SK-N-SH treated with all-trans-retinoic acid at 6 μM for 48 hours (cell line): ENCODE results near the gene CBX1.

Source experiments
- ATAC-seq: fragments of 200-7000 bp; cut with Tn5 transposase; 3 replicates; pipeline ENCODE4 v1.9.1; 2020; ENCODE audit warnings: mild to moderate bottlenecking, moderate library complexity
- BACH2 ChIP-seq: fragments of 250-450 bp; sonication (Bioruptor Pico); IDR thresholded peaks from 2 replicates; pipeline ENCODE4 v1.9.0; 2021; ENCODE audit warnings: mild to moderate bottlenecking, borderline replicate concordance
- CSDC2 ChIP-seq: fragments of 250-450 bp; sonication (Bioruptor Pico); IDR thresholded peaks from 2 replicates; pipeline ENCODE4 v1.5.0; 2020; ENCODE audit warnings: mild to moderate bottlenecking, moderate library complexity
- ESRRG ChIP-seq: fragments of 250-450 bp; sonication (Bioruptor Pico); IDR thresholded peaks from 2 replicates; pipeline ENCODE4 v1.6.1; 2021; ENCODE audit warnings: mild to moderate bottlenecking
- GLIS3 ChIP-seq: fragments of 250-450 bp; sonication (Bioruptor Pico); IDR thresholded peaks from 2 replicates; pipeline ENCODE4 v1.5.0; 2020; ENCODE audit warnings: mild to moderate bottlenecking, moderate library complexity
- ISL1 ChIP-seq: fragments of 250-450 bp; sonication (Bioruptor Pico); IDR thresholded peaks from 2 replicates; pipeline ENCODE4 v2.1.2; 2022; ENCODE audit warnings: mild to moderate bottlenecking, moderate library complexity
- OSR1 ChIP-seq: fragments of 250-450 bp; sonication (Bioruptor Pico); IDR thresholded peaks from 2 replicates; pipeline ENCODE4 v1.8.0; 2022; ENCODE audit warnings: moderate library complexity, mild to moderate bottlenecking, inconsistent platforms
- PPARA ChIP-seq: fragments of 250-450 bp; sonication (Bioruptor Pico); IDR thresholded peaks from 2 replicates; pipeline ENCODE4 v1.5.0; 2020; ENCODE audit warnings: mild to moderate bottlenecking, borderline replicate concordance
- RARB ChIP-seq: fragments of 250-450 bp; sonication (Bioruptor Pico); IDR thresholded peaks from 2 replicates; pipeline ENCODE4 v1.8.0; 2021; ENCODE audit warnings: mild to moderate bottlenecking, moderate library complexity
- SNAI2 ChIP-seq: fragments of 250-450 bp; sonication (Bioruptor Pico); IDR thresholded peaks from 2 replicates; pipeline ENCODE4 v1.5.0; 2020; ENCODE audit warnings: mild to moderate bottlenecking, moderate library complexity
- TCF4 ChIP-seq: fragments of 250-450 bp; sonication (Bioruptor Pico); IDR thresholded peaks from 2 replicates; pipeline ENCODE4 v1.8.0; 2021; ENCODE audit warnings: mild to moderate bottlenecking, moderate library complexity, borderline replicate concordance
- TOX ChIP-seq: fragments of 250-450 bp; sonication (Bioruptor Pico); IDR thresholded peaks from 2 replicates; pipeline ENCODE4 v1.8.0; 2021; ENCODE audit warnings: mild to moderate bottlenecking, moderate library complexity, borderline replicate concordance
- ZC3H10 ChIP-seq: fragments of 250-450 bp; sonication (Bioruptor Pico); IDR thresholded peaks from 2 replicates; pipeline ENCODE4 v1.5.1; 2021; ENCODE audit warnings: mild to moderate bottlenecking, moderate library complexity
- ZFP3 ChIP-seq: fragments of 250-450 bp; sonication (Bioruptor Pico); IDR thresholded peaks from 2 replicates; pipeline ENCODE4 v1.5.0; 2020; ENCODE audit warnings: mild to moderate bottlenecking, moderate library complexity
- ZFP30 ChIP-seq: fragments of 450-650 bp; formaldehyde crosslinking; IDR thresholded peaks from 2 replicates; pipeline ENCODE4 v1.5.0; 2022; ENCODE audit warnings: mild to moderate bottlenecking, moderate library complexity
- ZNF565 ChIP-seq: fragments of 450-650 bp; formaldehyde crosslinking; conservative IDR thresholded peaks from 2 replicates; pipeline ENCODE4 v1.5.0; 2020; ENCODE audit warnings: low read depth, mild to moderate bottlenecking, moderate library complexity
- ZNF70 ChIP-seq: fragments of 450-650 bp; formaldehyde crosslinking; IDR thresholded peaks from 2 replicates; pipeline ENCODE4 v1.5.0; 2020; ENCODE audit warnings: mild to moderate bottlenecking, moderate library complexity
- ZNF8 ChIP-seq: fragments of 450-650 bp; formaldehyde crosslinking; IDR thresholded peaks from 2 replicates; pipeline ENCODE4 v1.5.0; 2020; ENCODE audit warnings: mild to moderate bottlenecking, moderate library complexity
- TF ChIP-seq, protein P1 (sequence below): fragments of 250-450 bp; sonication (Bioruptor Pico); IDR thresholded peaks from 2 replicates; pipeline ENCODE4 v1.5.1; 2020; ENCODE audit warnings: low read depth, mild to moderate bottlenecking, moderate library complexity
- TF ChIP-seq, protein P2 (sequence below): fragments of 250-450 bp; sonication (Bioruptor Pico); IDR thresholded peaks from 2 replicates; pipeline ENCODE4 v1.8.0; 2020; ENCODE audit warnings: mild to moderate bottlenecking, moderate library complexity, borderline replicate concordance
- TF ChIP-seq, protein P3 (sequence below): fragments of 250-450 bp; sonication (Bioruptor Pico); IDR thresholded peaks from 2 replicates; pipeline ENCODE4 v1.8.0; 2021; ENCODE audit warnings: low read depth, mild to moderate bottlenecking, moderate library complexity, borderline replicate concordance
- TF ChIP-seq, protein P4 (sequence below): fragments of 250-450 bp; sonication (Bioruptor Pico); IDR thresholded peaks from 2 replicates; pipeline ENCODE4 v1.5.1; 2021; ENCODE audit warnings: mild to moderate bottlenecking, moderate library complexity
- TF ChIP-seq, protein P5 (sequence below): fragments of 250-450 bp; sonication (Bioruptor Pico); IDR thresholded peaks from 2 replicates; pipeline ENCODE4 v1.5.0; 2020; ENCODE audit warnings: mild to moderate bottlenecking, moderate library complexity

The CBX1 gene

DNA sequence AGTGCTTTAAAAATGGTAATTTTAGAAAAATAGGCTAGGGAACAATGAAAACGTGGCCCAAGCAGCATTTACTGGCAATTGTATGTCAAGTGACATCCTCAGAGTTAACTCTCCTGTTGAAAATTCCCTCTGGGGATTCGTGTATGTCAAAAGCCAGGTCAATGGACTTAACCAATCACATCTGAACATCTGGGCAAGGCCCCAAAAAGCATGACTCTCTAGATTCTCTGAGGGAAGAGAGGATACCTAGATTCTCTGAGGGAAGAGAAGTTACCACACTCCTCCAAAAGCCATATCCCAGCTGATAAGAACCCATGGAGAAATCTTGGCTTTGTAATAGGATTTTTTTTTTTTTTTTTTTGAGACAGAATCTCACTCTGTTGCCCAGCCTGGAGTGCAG lies 29.6 kb downstream of the CBX1 start:
- TF ChIP-seq, protein P1, sequence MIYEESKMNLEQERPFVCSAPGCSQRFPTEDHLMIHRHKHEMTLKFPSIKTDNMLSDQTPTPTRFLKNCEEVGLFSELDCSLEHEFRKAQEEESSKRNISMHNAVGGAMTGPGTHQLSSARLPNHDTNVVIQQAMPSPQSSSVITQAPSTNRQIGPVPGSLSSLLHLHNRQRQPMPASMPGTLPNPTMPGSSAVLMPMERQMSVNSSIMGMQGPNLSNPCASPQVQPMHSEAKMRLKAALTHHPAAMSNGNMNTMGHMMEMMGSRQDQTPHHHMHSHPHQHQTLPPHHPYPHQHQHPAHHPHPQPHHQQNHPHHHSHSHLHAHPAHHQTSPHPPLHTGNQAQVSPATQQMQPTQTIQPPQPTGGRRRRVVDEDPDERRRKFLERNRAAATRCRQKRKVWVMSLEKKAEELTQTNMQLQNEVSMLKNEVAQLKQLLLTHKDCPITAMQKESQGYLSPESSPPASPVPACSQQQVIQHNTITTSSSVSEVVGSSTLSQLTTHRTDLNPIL (CRISPR knock-in tag): no peak
- TF ChIP-seq RARB (CRISPR knock-in tag) (no peak), TCF4 (CRISPR knock-in tag) (no peak), ZFP3 (no peak), CSDC2 (CRISPR knock-in tag) (no peak), ZFP30 (no peak), GLIS3 (CRISPR knock-in tag) (no peak), ISL1 (CRISPR knock-in tag) (no peak), SNAI2 (CRISPR knock-in tag) (no peak), ZC3H10 (CRISPR knock-in tag) (no peak), PPARA (CRISPR knock-in tag) (no peak), ZNF565 (CRISPR knock-in tag) (no peak), ESRRG (CRISPR knock-in tag) (no peak), ZNF70 (CRISPR knock-in tag) (no peak)
- TF ChIP-seq, protein P2, sequence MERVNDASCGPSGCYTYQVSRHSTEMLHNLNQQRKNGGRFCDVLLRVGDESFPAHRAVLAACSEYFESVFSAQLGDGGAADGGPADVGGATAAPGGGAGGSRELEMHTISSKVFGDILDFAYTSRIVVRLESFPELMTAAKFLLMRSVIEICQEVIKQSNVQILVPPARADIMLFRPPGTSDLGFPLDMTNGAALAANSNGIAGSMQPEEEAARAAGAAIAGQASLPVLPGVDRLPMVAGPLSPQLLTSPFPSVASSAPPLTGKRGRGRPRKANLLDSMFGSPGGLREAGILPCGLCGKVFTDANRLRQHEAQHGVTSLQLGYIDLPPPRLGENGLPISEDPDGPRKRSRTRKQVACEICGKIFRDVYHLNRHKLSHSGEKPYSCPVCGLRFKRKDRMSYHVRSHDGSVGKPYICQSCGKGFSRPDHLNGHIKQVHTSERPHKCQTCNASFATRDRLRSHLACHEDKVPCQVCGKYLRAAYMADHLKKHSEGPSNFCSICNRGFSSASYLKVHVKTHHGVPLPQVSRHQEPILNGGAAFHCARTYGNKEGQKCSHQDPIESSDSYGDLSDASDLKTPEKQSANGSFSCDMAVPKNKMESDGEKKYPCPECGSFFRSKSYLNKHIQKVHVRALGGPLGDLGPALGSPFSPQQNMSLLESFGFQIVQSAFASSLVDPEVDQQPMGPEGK (CRISPR knock-in tag): no peak
- TF ChIP-seq, protein P3, sequence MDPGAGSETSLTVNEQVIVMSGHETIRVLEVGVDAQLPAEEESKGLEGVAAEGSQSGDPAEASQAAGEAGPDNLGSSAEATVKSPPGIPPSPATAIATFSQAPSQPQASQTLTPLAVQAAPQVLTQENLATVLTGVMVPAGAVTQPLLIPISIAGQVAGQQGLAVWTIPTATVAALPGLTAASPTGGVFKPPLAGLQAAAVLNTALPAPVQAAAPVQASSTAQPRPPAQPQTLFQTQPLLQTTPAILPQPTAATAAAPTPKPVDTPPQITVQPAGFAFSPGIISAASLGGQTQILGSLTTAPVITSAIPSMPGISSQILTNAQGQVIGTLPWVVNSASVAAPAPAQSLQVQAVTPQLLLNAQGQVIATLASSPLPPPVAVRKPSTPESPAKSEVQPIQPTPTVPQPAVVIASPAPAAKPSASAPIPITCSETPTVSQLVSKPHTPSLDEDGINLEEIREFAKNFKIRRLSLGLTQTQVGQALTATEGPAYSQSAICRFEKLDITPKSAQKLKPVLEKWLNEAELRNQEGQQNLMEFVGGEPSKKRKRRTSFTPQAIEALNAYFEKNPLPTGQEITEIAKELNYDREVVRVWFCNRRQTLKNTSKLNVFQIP (CRISPR knock-in tag): no peak
- TF ChIP-seq, protein P4, sequence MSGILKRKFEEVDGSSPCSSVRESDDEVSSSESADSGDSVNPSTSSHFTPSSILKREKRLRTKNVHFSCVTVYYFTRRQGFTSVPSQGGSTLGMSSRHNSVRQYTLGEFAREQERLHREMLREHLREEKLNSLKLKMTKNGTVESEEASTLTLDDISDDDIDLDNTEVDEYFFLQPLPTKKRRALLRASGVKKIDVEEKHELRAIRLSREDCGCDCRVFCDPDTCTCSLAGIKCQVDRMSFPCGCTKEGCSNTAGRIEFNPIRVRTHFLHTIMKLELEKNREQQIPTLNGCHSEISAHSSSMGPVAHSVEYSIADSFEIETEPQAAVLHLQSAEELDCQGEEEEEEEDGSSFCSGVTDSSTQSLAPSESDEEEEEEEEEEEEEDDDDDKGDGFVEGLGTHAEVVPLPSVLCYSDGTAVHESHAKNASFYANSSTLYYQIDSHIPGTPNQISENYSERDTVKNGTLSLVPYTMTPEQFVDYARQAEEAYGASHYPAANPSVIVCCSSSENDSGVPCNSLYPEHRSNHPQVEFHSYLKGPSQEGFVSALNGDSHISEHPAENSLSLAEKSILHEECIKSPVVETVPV: no peak
- ATAC-seq: no peak

DNA sequence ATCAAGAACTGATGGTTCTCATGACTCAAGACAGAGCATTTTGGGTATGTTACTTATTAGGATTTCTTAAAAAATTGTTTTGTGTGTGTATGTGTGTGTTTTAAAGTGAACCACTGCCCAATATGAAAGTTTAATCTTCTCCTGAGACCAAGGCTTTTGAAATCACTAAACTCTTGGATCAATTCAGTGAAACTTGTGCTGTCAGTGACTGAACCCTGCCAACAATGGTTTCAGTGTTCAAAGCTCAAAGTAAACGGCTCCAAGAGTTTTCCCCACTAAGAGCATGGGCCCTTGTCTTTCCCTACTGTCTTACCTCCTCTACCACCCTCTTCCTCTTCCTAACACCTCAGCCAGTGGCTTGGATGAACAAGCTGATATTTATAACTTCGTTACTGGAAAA lies 31.1 kb downstream of the CBX1 start:
- ATAC-seq: no peak
- TF ChIP-seq ESRRG (CRISPR knock-in tag): no peak
- no peak for TF ChIP-seq ZFP30
- TF ChIP-seq, protein P3 (CRISPR knock-in tag): no peak

DNA sequence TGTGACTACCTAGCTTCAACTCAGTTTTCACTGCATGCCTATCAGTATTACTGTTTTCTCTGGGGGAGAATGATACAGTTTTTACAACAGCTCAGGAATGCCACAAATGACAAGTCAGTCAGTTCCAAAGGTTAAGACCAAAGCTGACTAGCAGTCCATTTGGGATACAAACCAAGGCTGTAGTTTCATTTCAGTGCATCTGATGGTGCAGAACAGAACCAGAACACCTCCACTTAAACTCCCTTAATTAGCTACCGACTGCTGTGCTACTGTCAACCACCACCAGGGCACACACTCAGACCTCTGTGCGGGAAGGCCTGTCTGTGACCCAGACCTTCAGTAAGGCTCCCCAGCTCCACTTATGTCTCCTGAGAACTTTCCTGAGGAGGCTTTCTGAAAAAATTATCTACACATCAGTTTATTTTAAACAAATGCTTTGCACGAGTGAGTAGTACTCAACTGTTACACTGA lies 32.8 kb downstream of the CBX1 start:
- ATAC-seq: peak; percentile 82
- TF ChIP-seq CSDC2 (CRISPR knock-in tag): no peak
- TF ChIP-seq, protein P2 (CRISPR knock-in tag): no peak
- TF ChIP-seq, protein P4: no peak
- no peak for TF ChIP-seq BACH2 (CRISPR knock-in tag)
- no peak for TF ChIP-seq ZNF8 (CRISPR knock-in tag)
- TF ChIP-seq TOX (CRISPR knock-in tag): no peak
- TF ChIP-seq, protein P5, sequence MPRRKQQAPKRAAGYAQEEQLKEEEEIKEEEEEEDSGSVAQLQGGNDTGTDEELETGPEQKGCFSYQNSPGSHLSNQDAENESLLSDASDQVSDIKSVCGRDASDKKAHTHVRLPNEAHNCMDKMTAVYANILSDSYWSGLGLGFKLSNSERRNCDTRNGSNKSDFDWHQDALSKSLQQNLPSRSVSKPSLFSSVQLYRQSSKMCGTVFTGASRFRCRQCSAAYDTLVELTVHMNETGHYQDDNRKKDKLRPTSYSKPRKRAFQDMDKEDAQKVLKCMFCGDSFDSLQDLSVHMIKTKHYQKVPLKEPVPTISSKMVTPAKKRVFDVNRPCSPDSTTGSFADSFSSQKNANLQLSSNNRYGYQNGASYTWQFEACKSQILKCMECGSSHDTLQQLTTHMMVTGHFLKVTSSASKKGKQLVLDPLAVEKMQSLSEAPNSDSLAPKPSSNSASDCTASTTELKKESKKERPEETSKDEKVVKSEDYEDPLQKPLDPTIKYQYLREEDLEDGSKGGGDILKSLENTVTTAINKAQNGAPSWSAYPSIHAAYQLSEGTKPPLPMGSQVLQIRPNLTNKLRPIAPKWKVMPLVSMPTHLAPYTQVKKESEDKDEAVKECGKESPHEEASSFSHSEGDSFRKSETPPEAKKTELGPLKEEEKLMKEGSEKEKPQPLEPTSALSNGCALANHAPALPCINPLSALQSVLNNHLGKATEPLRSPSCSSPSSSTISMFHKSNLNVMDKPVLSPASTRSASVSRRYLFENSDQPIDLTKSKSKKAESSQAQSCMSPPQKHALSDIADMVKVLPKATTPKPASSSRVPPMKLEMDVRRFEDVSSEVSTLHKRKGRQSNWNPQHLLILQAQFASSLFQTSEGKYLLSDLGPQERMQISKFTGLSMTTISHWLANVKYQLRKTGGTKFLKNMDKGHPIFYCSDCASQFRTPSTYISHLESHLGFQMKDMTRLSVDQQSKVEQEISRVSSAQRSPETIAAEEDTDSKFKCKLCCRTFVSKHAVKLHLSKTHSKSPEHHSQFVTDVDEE (CRISPR knock-in tag): no peak
- TF ChIP-seq ESRRG (CRISPR knock-in tag): no peak
- TF ChIP-seq OSR1 (CRISPR knock-in tag): no peak
- TF ChIP-seq TCF4 (CRISPR knock-in tag): no peak
- TF ChIP-seq ZNF70 (CRISPR knock-in tag): no peak
- TF ChIP-seq, protein P3 (CRISPR knock-in tag): no peak
- TF ChIP-seq ISL1 (CRISPR knock-in tag): no peak
